Fibroblast of skin of back (primary cell): ENCODE data around the gene LAMB2.

Source experiments
- DNase-seq: peaks from one replicate; pipeline ENCODE4 v3.0.0-alpha.2; 2013

LAMB2 gene

GRCh38 chr3:49120438-49121131, 12.3 kb downstream of the LAMB2 start, which contains the start of gene USP19:
Gene USP19, minus strand, starts transcription at chr3:49120823. Its CDS starts 1,678 bp downstream, at chr3:49119145.
- peak; percentile 91 for DNase-seq

- DNase-seq: no peak
Observed at GRCh38 chr3:49120096-49120437, 12.8 kb downstream of the LAMB2 start.

GRCh38 chr3:49119439-49119838, 13.4 kb downstream of the LAMB2 start:
- no peak for DNase-seq

- no peak for DNase-seq
Observed at GRCh38 chr3:49119036-49119435, 13.8 kb downstream of the LAMB2 start.

- no peak for DNase-seq
Observed at GRCh38 chr3:49112262-49112661, 20.6 kb downstream of the LAMB2 start.

GRCh38 chr3:49111347-49111746, 21.5 kb downstream of the LAMB2 start:
- DNase-seq: no peak

GRCh38 chr3:49110780-49111179, 22.1 kb downstream of the LAMB2 start:
- no peak for DNase-seq

GRCh38 chr3:49108346-49108745, 24.5 kb downstream of the LAMB2 start:
- no peak for DNase-seq

GRCh38 chr3:49104427-49105291, 28.2 kb downstream of the LAMB2 start, which contains the start of gene QARS1:
Gene QARS1, minus strand, starts transcription at chr3:49104757. Its CDS starts 24 bp downstream, at chr3:49104733.
- DNase-seq: peak; percentile 95

GRCh38 chr3:49104052-49104426, 28.8 kb downstream of the LAMB2 start:
- no peak for DNase-seq

GRCh38 chr3:49100046-49100615, 32.7 kb downstream of the LAMB2 start:
- no peak for DNase-seq

GRCh38 chr3:49098910-49099630, 33.8 kb downstream of the LAMB2 start:
- DNase-seq: no peak

- no peak for DNase-seq
Observed at GRCh38 chr3:49098429-49098828, 34.4 kb downstream of the LAMB2 start.

- peak; percentile 98 for DNase-seq
Observed at GRCh38 chr3:49093853-49094767, 38.7 kb downstream of the LAMB2 start, which contains the start of gene QRICH1. Gene QRICH1, minus strand, starts transcription at chr3:49094071. Its CDS starts 17,054 bp downstream, at chr3:49077017.

GRCh38 chr3:49092938-49093852, 39.7 kb downstream of the LAMB2 start:
- DNase-seq: peak; percentile 74

- no peak for DNase-seq
Observed at GRCh38 chr3:49081429-49081828, 51.4 kb downstream of the LAMB2 start.

- DNase-seq: no peak
Observed at GRCh38 chr3:49079270-49079669, 53.6 kb downstream of the LAMB2 start.

- no peak for DNase-seq
Observed at GRCh38 chr3:49076646-49077045, 56.2 kb downstream of the LAMB2 start.

GRCh38 chr3:49076116-49076515, 56.7 kb downstream of the LAMB2 start:
- DNase-seq: no peak
